Duodenal mucosa (tissue), 2 donors: Measurements from ENCODE around the gene KLK11.

Experiments
- H3K27ac ChIP-seq: one replicate; pipeline ENCODE4 v1.7.0; 2013; ENCODE audit warnings: low read depth, low read length
- H3K27me3 ChIP-seq, 2 donors: one replicate each; pipeline ENCODE4 v1.7.0; 2013; ENCODE audit warnings: low read length in 2 of 2, control low read depth in 1 of 2; ENCODE audit not compliant: insufficient read depth in 2 of 2, control insufficient read depth in 1 of 2
- H3K36me3 ChIP-seq, 2 donors: one replicate each; pipeline ENCODE4 v1.7.0; 2013; ENCODE audit warnings: low read length in 2 of 2, control low read depth in 1 of 2; ENCODE audit not compliant: insufficient read depth in 2 of 2, control insufficient read depth in 1 of 2
- H3K4me1 ChIP-seq, 2 donors: one replicate each; pipeline ENCODE4 v1.7.0; 2013; ENCODE audit warnings: low read length in 2 of 2, control low read depth in 1 of 2; ENCODE audit not compliant: insufficient read depth in 2 of 2, control insufficient read depth in 1 of 2
- H3K4me3 ChIP-seq, 2 donors: one replicate each; pipeline ENCODE4 v1.7.0; 2013; ENCODE audit warnings: low read length in 2 of 2, low read depth in 1 of 2
- H3K9ac ChIP-seq, 2 donors: one replicate each; pipeline ENCODE4 v1.7.0; 2013; ENCODE audit warnings: low read length in 2 of 2, low read depth in 1 of 2
- H3K9me3 ChIP-seq, 2 donors: one replicate each; pipeline ENCODE4 v1.7.0; 2013; ENCODE audit warnings: low read length in 2 of 2, control low read depth in 1 of 2; ENCODE audit not compliant: control insufficient read depth in 1 of 2

Gene KLK11

GRCh38 chr19:51030631-51031030, 4.2 kb upstream of the KLK11 start:
- no peaks in the 10 kb centered on the region for H3K4me1 ChIP-seq

GRCh38 chr19:51029718-51030117, 3.3 kb upstream of the KLK11 start:
- Histone ChIP-seq H3K36me3 (no peaks in the 10 kb centered on the region), H3K27me3 (peaks cover 11 to 14% of the 10 kb centered on the region in 2 donors), H3K27ac (no peak overlapping the region), H3K4me1 (no peaks in the 10 kb centered on the region), H3K4me3 (no peak overlapping the region), H3K9me3 (no peaks in the 10 kb centered on the region), H3K9ac (no peak overlapping the region)

More at GRCh38 chr19:51030631-51031030, 4.2 kb upstream of the KLK11 start:
- Histone ChIP-seq H3K27ac (no peak overlapping the region), H3K27me3 (peaks cover 11 to 14% of the 10 kb centered on the region in 2 donors), H3K4me3 (no peak overlapping the region), H3K36me3 (no peaks in the 10 kb centered on the region), H3K9me3 (no peaks in the 10 kb centered on the region), H3K9ac (no peak overlapping the region)

- Histone ChIP-seq H3K4me1 (no peaks in the 10 kb centered on the region), H3K9ac (no peak overlapping the region), H3K27ac (no peak overlapping the region), H3K9me3 (no peaks in the 10 kb centered on the region), H3K36me3 (no peaks in the 10 kb centered on the region), H3K27me3 (peaks cover 11 to 19% of the 10 kb centered on the region in 2 donors), H3K4me3 (no peak overlapping the region)
Observed at GRCh38 chr19:51027873-51028272, 1.5 kb upstream of the KLK11 start.

GRCh38 chr19:51027126-51027806, 850 bp upstream of the KLK11 start:
- no peaks in the 10 kb centered on the region for H3K36me3 ChIP-seq
- no peaks in the 10 kb centered on the region for H3K4me1 ChIP-seq
- H3K4me3 ChIP-seq, result no peak overlapping the region
- H3K27ac ChIP-seq, result no peak overlapping the region
- H3K27me3 ChIP-seq, result peaks cover 11 to 19% of the 10 kb centered on the region in 2 donors
- no peaks in the 10 kb centered on the region for H3K9me3 ChIP-seq
- no peak overlapping the region for H3K9ac ChIP-seq

- H3K9me3 ChIP-seq, result no peaks in the 10 kb centered on the region
- H3K4me3 ChIP-seq, result no peak overlapping the region
- no peak overlapping the region for H3K9ac ChIP-seq
- H3K36me3 ChIP-seq, result no peaks in the 10 kb centered on the region
- H3K4me1 ChIP-seq, result no peaks in the 10 kb centered on the region
- H3K27ac ChIP-seq, result no peak overlapping the region
- peaks cover 11 to 19% of the 10 kb centered on the region in 2 donors for H3K27me3 ChIP-seq
Observed at GRCh38 chr19:51025809-51026553, 435 bp downstream of the KLK11 start.

- no peak overlapping the region for H3K27ac ChIP-seq
- H3K4me1 ChIP-seq, result no peaks in the 10 kb centered on the region
- no peaks in the 10 kb centered on the region for H3K36me3 ChIP-seq
- no peaks in the 10 kb centered on the region for H3K9me3 ChIP-seq
- H3K4me3 ChIP-seq, result no peak overlapping the region
- H3K27me3 ChIP-seq, result peaks cover 11 to 19% of the 10 kb centered on the region in 2 donors
- H3K9ac ChIP-seq, result no peak overlapping the region
Observed at GRCh38 chr19:51025401-51025800, 1.0 kb downstream of the KLK11 start.

GRCh38 chr19:51024924-51025323, 1.5 kb downstream of the KLK11 start:
- H3K27ac ChIP-seq, result no peak overlapping the region
- no peak overlapping the region for H3K9ac ChIP-seq
- no peaks in the 10 kb centered on the region for H3K36me3 ChIP-seq

GRCh38 chr19:51023946-51024345, 2.5 kb downstream of the KLK11 start:
- Histone ChIP-seq H3K36me3 (no peaks in the 10 kb centered on the region), H3K27me3 (peaks cover 19 to 22% of the 10 kb centered on the region in 2 donors), H3K9ac (no peak overlapping the region), H3K9me3 (no peaks in the 10 kb centered on the region), H3K27ac (no peak overlapping the region), H3K4me1 (no peaks in the 10 kb centered on the region), H3K4me3 (no peak overlapping the region)

More at GRCh38 chr19:51024924-51025323, 1.5 kb downstream of the KLK11 start:
- Histone ChIP-seq H3K27me3 (peaks cover 14 to 19% of the 10 kb centered on the region in 2 donors), H3K4me3 (no peak overlapping the region), H3K4me1 (no peaks in the 10 kb centered on the region), H3K9me3 (no peaks in the 10 kb centered on the region)

GRCh38 chr19:51022526-51022925, 3.9 kb downstream of the KLK11 start:
- no peaks in the 10 kb centered on the region for H3K4me1 ChIP-seq
- peaks cover 21 to 23% of the 10 kb centered on the region in 2 donors for H3K27me3 ChIP-seq
- no peak overlapping the region for H3K27ac ChIP-seq
- no peaks in the 10 kb centered on the region for H3K9me3 ChIP-seq
- H3K36me3 ChIP-seq, result no peaks in the 10 kb centered on the region
- H3K9ac ChIP-seq, result no peak overlapping the region
- H3K4me3 ChIP-seq, result no peak overlapping the region

- Histone ChIP-seq H3K9me3 (no peaks in the 10 kb centered on the region), H3K27me3 (peaks cover 19 to 24% of the 10 kb centered on the region in 2 donors), H3K4me1 (no peaks in the 10 kb centered on the region), H3K4me3 (no peak overlapping the region), H3K36me3 (no peaks in the 10 kb centered on the region), H3K9ac (no peak overlapping the region), H3K27ac (no peak overlapping the region)
Observed at GRCh38 chr19:51020988-51021651, 5.3 kb downstream of the KLK11 start.
